Rectal smooth muscle tissue (tissue), 1 donor: Measurements from ENCODE around the gene TBX15.
"Not testable (repeated sequence)": the region's sequence is repeated elsewhere in the genome, so short reads cannot be mapped to it uniquely, and the experiment has no call there.

Source experiments
- H3K27ac ChIP-seq: one replicate; pipeline ENCODE4 v1.7.0; 2013; ENCODE audit warnings: low read depth, low read length, inconsistent platforms
- H3K27me3 ChIP-seq: one replicate; pipeline ENCODE4 v1.7.0; 2013; ENCODE audit warnings: low read length; ENCODE audit not compliant: control insufficient read depth, insufficient read depth
- H3K36me3 ChIP-seq: one replicate; pipeline ENCODE4 v1.7.0; 2013; ENCODE audit warnings: low read length; ENCODE audit not compliant: control insufficient read depth, insufficient read depth
- H3K4me1 ChIP-seq: one replicate; pipeline ENCODE4 v1.7.0; 2013; ENCODE audit warnings: low read length; ENCODE audit not compliant: control insufficient read depth, insufficient read depth
- H3K4me3 ChIP-seq: one replicate; pipeline ENCODE4 v1.7.0; 2013; ENCODE audit warnings: low read length
- H3K9ac ChIP-seq: one replicate; pipeline ENCODE4 v1.7.0; 2013; ENCODE audit warnings: low read length

TBX15 gene

GRCh38 chr1:118958937-118959631 is 29.1 kb downstream of the TBX15 start:
- Histone ChIP-seq H3K36me3 (no peaks in the 10 kb centered on the region), H3K4me1 (no peaks in the 10 kb centered on the region), H3K27ac (no peak overlapping the region), H3K27me3 (no peaks in the 10 kb centered on the region), H3K9ac (no peak overlapping the region), H3K4me3 (no peak overlapping the region)

GRCh38 chr1:118958140-118958539 is 30.0 kb downstream of the TBX15 start:
- Histone ChIP-seq H3K36me3 (no peaks in the 10 kb centered on the region), H3K4me3 (no peak overlapping the region), H3K27me3 (no peaks in the 10 kb centered on the region), H3K27ac (no peak overlapping the region), H3K9ac (no peak overlapping the region), H3K4me1 (no peaks in the 10 kb centered on the region)

GRCh38 chr1:118957579-118957978 is 30.6 kb downstream of the TBX15 start:
- not testable (repeated sequence) for H3K4me1 ChIP-seq, H3K9ac ChIP-seq, H3K4me3 ChIP-seq, H3K36me3 ChIP-seq, H3K27me3 ChIP-seq, H3K27ac ChIP-seq

GRCh38 chr1:118954301-118954905 is 33.7 kb downstream of the TBX15 start:
- Histone ChIP-seq H3K4me1 (no peaks in the 10 kb centered on the region), H3K27ac (no peak overlapping the region), H3K27me3 (no peaks in the 10 kb centered on the region), H3K9ac (no peak overlapping the region), H3K4me3 (no peak overlapping the region), H3K36me3 (no peaks in the 10 kb centered on the region)

- Histone ChIP-seq H3K36me3 (no peaks in the 10 kb centered on the region), H3K27me3 (no peaks in the 10 kb centered on the region), H3K9ac (no peak overlapping the region), H3K4me3 (no peak overlapping the region), H3K27ac (no peak overlapping the region), H3K4me1 (no peaks in the 10 kb centered on the region)
Measured at GRCh38 chr1:118951270-118951936, 36.7 kb downstream of the TBX15 start.

- no peaks in the 10 kb centered on the region for H3K36me3 ChIP-seq
- no peaks in the 10 kb centered on the region for H3K4me1 ChIP-seq
- H3K27me3 ChIP-seq = no peaks in the 10 kb centered on the region
- H3K27ac ChIP-seq = no peak overlapping the region
- H3K9ac ChIP-seq = no peak overlapping the region
- H3K4me3 ChIP-seq = no peak overlapping the region
Measured at GRCh38 chr1:118949315-118949714, 38.8 kb downstream of the TBX15 start.

- Histone ChIP-seq H3K9ac (no peak overlapping the region), H3K27ac (no peak overlapping the region), H3K4me1 (no peaks in the 10 kb centered on the region), H3K36me3 (no peaks in the 10 kb centered on the region), H3K4me3 (no peak overlapping the region), H3K27me3 (no peaks in the 10 kb centered on the region)
Measured at GRCh38 chr1:118948846-118949245, 39.3 kb downstream of the TBX15 start.

- no peak overlapping the region for H3K9ac ChIP-seq
- no peaks in the 10 kb centered on the region for H3K36me3 ChIP-seq
- no peaks in the 10 kb centered on the region for H3K4me1 ChIP-seq
- no peaks in the 10 kb centered on the region for H3K27me3 ChIP-seq
- H3K27ac ChIP-seq = no peak overlapping the region
- H3K4me3 ChIP-seq = no peak overlapping the region
Measured at GRCh38 chr1:118948351-118948750, 39.8 kb downstream of the TBX15 start.

GRCh38 chr1:118947790-118948189 is 40.4 kb downstream of the TBX15 start:
- H3K27me3 ChIP-seq = no peaks in the 10 kb centered on the region
- no peaks in the 10 kb centered on the region for H3K36me3 ChIP-seq
- no peaks in the 10 kb centered on the region for H3K4me1 ChIP-seq
- H3K27ac ChIP-seq = no peak overlapping the region
- no peak overlapping the region for H3K9ac ChIP-seq
- H3K4me3 ChIP-seq = no peak overlapping the region

- no peak overlapping the region for H3K4me3 ChIP-seq
- H3K27me3 ChIP-seq = no peaks in the 10 kb centered on the region
- no peaks in the 10 kb centered on the region for H3K36me3 ChIP-seq
- no peaks in the 10 kb centered on the region for H3K4me1 ChIP-seq
- H3K27ac ChIP-seq = no peak overlapping the region
- H3K9ac ChIP-seq = no peak overlapping the region
Measured at GRCh38 chr1:118947003-118947765, 41.0 kb downstream of the TBX15 start.

GRCh38 chr1:118945489-118945888 is 42.7 kb downstream of the TBX15 start:
- Histone ChIP-seq H3K36me3 (no peaks in the 10 kb centered on the region), H3K9ac (no peak overlapping the region), H3K4me3 (no peak overlapping the region), H3K4me1 (no peaks in the 10 kb centered on the region), H3K27ac (no peak overlapping the region), H3K27me3 (no peaks in the 10 kb centered on the region)

- Histone ChIP-seq H3K27ac (no peak overlapping the region), H3K9ac (no peak overlapping the region), H3K36me3 (no peaks in the 10 kb centered on the region), H3K4me3 (no peak overlapping the region), H3K4me1 (no peaks in the 10 kb centered on the region), H3K27me3 (no peaks in the 10 kb centered on the region)
Measured at GRCh38 chr1:118944546-118944945, 43.6 kb downstream of the TBX15 start.
